K562 (cell line): Measurements from ENCODE around the gene PLA2G12B. TPM values are rescaled to one million over a fixed set of nuclear protein-coding genes. Genes with fewer than 3 reads are reported as not detected.

Experiments
- CBFB ChIP-seq: sonication (generic); formaldehyde crosslinking; IDR thresholded peaks from 2 replicates; pipeline ENCODE4 v1.4.0; 2020; ENCODE audit warnings: mild to moderate bottlenecking, missing genetic modification reagents
- DMBX1 ChIP-seq: fragments of 250-450 bp; sonication (Bioruptor Pico); IDR thresholded peaks from 2 replicates; pipeline ENCODE4 v1.8.0; 2022; ENCODE audit warnings: inconsistent platforms, mild to moderate bottlenecking, moderate library complexity, borderline replicate concordance
- ELF4 ChIP-seq: fragments of 450-650 bp; formaldehyde crosslinking; IDR thresholded peaks from 2 replicates; pipeline ENCODE4 v1.4.0; 2022; ENCODE audit warnings: missing genetic modification characterization
- FUS ChIP-seq: fragments of 200-400 bp; formaldehyde crosslinking; optimal IDR thresholded peaks from 2 replicates; pipeline ENCODE3; 2017; ENCODE audit warnings: low read depth, low read length
- KAT7 ChIP-seq: sonication (generic); formaldehyde crosslinking; IDR thresholded peaks from 2 replicates; pipeline ENCODE4 v1.8.0; 2022; ENCODE audit warnings: missing genetic modification reagents, mild to moderate bottlenecking, borderline replicate concordance
- NKRF ChIP-seq: fragments of 450-650 bp; IDR thresholded peaks from 2 replicates; pipeline ENCODE4 v1.6.1; 2016; ENCODE audit warnings: borderline replicate concordance
- NONO ChIP-seq, 2 experiments: fragments of 200-400 bp in 1 of 2; fragments of 450-650 bp in 1 of 2; formaldehyde crosslinking in 1 of 2; IDR thresholded peaks; 2 replicates each; pipeline ENCODE4 v1.6.1; 2017; ENCODE audit warnings: low read depth in 2 of 2, mild to moderate bottlenecking in 2 of 2, moderate library complexity in 2 of 2, low read length in 1 of 2
- PCBP1 ChIP-seq: fragments of 200-400 bp; formaldehyde crosslinking; IDR thresholded peaks from 2 replicates; pipeline ENCODE4 v1.6.1; 2018; ENCODE audit warnings: mild to moderate bottlenecking, low read depth, low read length; ENCODE audit not compliant: poor library complexity, severe bottlenecking
- SMARCE1 ChIP-seq: fragments of 450-650 bp; IDR thresholded peaks from 2 replicates; pipeline ENCODE4 v1.7.1; 2016; ENCODE audit warnings: mild to moderate bottlenecking
- TBL1XR1 ChIP-seq, 2 experiments: IDR thresholded peaks; 2 replicates each; pipeline ENCODE4 v1.6.1; 2012; ENCODE audit warnings: improper control_type of control experiment in 2 of 2, low read length in 2 of 2, mild to moderate bottlenecking in 1 of 2
- ZNF57 ChIP-seq: fragments of 450-650 bp; formaldehyde crosslinking; IDR thresholded peaks from 2 replicates; pipeline ENCODE4 v1.4.0; 2020; ENCODE audit warnings: mild to moderate bottlenecking, moderate library complexity
- polyA plus RNA-seq, 8 experiments: library from polyadenylated mRNA; depleted of rRNA in 4 of 8; stranded (reverse) in 5 of 8; unstranded in 3 of 8; fragments of >200 nt; fragmentation: Nextera tagmentation in 2 of 8; fragmentation: Illumina TruSeq in 1 of 8; extraction: Ambion mirVana in 2 of 8; extraction: Trizol in 1 of 8; gene quantifications; 2 replicates each; pipeline versions ENCODE4 v1.2.1 to v1.2.3, GENCODE V29; 2011 to 2014; ENCODE audit warnings: inconsistent platforms in 1 of 8, missing spikeins in 1 of 8
- total RNA-seq, 7 experiments: library from RNA; depleted of rRNA in 6 of 7; stranded (reverse); fragments of >200 nt in 6 of 7; fragmentation: Illumina TruSeq in 2 of 7; extraction: Trizol in 2 of 7; gene quantifications; 2 replicates each; pipeline versions ENCODE4 v1.2.1 to v1.2.3, GENCODE V29; 2011 to 2021; ENCODE audit warnings: low replicate concordance in 1 of 7
- TF ChIP-seq, protein P1 (sequence below): fragments of 450-650 bp; IDR thresholded peaks from one replicate; pipeline ENCODE4 v1.6.1; 2018; ENCODE audit warnings: mild to moderate bottlenecking, moderate library complexity; ENCODE audit not compliant: partially characterized antibody
- TF ChIP-seq, protein P2 (sequence below): fragments of 250-450 bp; sonication (Bioruptor Pico); IDR thresholded peaks from 2 replicates; pipeline ENCODE4 v1.8.0; 2021; ENCODE audit warnings: moderate library complexity, mild to moderate bottlenecking, inconsistent platforms
- TF ChIP-seq, protein P3 (sequence below), 2 experiments: fragments of 450-650 bp; formaldehyde crosslinking in 1 of 2; IDR thresholded peaks; 2 replicates each; pipeline versions ENCODE4 v1.4.0 to v1.6.1; 2014 to 2020; ENCODE audit warnings: mild to moderate bottlenecking in 2 of 2, borderline replicate concordance in 1 of 2, low read depth in 1 of 2

Gene PLA2G12B
- total and polyA plus RNA-seq, 9 of the 15 experiments (the other 6 are each of a cell fraction or from before 2014, with no cell fraction given): not detected

GRCh38 chr10:72888151-72888638 is 66.4 kb downstream of the PLA2G12B start (continued):
- no peak for TF ChIP-seq NONO (IDR thresholded peaks at IDR 0.05; ENCODE audit: low read depth in 2 of 2, low read length in 1 of 2)
- peak in 1 of 2 experiments; percentile 58; a peak in 2 of 4 replicates for TF ChIP-seq TBL1XR1 (IDR thresholded peaks at IDR 0.05; ENCODE audit: low read length in 2 of 2)
- peak; percentile 36; the same call in 1 of the 2 replicates for TF ChIP-seq SMARCE1
- peak; percentile 89 for TF ChIP-seq ELF4 (CRISPR knock-in tag)
- TF ChIP-seq, protein P1, sequence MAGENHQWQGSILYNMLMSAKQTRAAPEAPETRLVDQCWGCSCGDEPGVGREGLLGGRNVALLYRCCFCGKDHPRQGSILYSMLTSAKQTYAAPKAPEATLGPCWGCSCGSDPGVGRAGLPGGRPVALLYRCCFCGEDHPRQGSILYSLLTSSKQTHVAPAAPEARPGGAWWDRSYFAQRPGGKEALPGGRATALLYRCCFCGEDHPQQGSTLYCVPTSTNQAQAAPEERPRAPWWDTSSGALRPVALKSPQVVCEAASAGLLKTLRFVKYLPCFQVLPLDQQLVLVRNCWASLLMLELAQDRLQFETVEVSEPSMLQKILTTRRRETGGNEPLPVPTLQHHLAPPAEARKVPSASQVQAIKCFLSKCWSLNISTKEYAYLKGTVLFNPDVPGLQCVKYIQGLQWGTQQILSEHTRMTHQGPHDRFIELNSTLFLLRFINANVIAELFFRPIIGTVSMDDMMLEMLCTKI: no peak
- TF ChIP-seq FUS: no peak
- TF ChIP-seq, protein P2, sequence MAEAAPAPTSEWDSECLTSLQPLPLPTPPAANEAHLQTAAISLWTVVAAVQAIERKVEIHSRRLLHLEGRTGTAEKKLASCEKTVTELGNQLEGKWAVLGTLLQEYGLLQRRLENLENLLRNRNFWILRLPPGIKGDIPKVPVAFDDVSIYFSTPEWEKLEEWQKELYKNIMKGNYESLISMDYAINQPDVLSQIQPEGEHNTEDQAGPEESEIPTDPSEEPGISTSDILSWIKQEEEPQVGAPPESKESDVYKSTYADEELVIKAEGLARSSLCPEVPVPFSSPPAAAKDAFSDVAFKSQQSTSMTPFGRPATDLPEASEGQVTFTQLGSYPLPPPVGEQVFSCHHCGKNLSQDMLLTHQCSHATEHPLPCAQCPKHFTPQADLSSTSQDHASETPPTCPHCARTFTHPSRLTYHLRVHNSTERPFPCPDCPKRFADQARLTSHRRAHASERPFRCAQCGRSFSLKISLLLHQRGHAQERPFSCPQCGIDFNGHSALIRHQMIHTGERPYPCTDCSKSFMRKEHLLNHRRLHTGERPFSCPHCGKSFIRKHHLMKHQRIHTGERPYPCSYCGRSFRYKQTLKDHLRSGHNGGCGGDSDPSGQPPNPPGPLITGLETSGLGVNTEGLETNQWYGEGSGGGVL (CRISPR knock-in tag): no peak
- peak; percentile 98 for TF ChIP-seq DMBX1 (CRISPR knock-in tag)
- TF ChIP-seq PCBP1: no peak
- no peak for TF ChIP-seq NKRF
- TF ChIP-seq, protein P3, sequence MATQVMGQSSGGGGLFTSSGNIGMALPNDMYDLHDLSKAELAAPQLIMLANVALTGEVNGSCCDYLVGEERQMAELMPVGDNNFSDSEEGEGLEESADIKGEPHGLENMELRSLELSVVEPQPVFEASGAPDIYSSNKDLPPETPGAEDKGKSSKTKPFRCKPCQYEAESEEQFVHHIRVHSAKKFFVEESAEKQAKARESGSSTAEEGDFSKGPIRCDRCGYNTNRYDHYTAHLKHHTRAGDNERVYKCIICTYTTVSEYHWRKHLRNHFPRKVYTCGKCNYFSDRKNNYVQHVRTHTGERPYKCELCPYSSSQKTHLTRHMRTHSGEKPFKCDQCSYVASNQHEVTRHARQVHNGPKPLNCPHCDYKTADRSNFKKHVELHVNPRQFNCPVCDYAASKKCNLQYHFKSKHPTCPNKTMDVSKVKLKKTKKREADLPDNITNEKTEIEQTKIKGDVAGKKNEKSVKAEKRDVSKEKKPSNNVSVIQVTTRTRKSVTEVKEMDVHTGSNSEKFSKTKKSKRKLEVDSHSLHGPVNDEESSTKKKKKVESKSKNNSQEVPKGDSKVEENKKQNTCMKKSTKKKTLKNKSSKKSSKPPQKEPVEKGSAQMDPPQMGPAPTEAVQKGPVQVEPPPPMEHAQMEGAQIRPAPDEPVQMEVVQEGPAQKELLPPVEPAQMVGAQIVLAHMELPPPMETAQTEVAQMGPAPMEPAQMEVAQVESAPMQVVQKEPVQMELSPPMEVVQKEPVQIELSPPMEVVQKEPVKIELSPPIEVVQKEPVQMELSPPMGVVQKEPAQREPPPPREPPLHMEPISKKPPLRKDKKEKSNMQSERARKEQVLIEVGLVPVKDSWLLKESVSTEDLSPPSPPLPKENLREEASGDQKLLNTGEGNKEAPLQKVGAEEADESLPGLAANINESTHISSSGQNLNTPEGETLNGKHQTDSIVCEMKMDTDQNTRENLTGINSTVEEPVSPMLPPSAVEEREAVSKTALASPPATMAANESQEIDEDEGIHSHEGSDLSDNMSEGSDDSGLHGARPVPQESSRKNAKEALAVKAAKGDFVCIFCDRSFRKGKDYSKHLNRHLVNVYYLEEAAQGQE (IDR thresholded peaks at IDR 0.05; ENCODE audit: borderline replicate concordance): peak; percentile 84
- TF ChIP-seq, protein P3 (CRISPR knock-in tag; IDR thresholded peaks at IDR 0.05; ENCODE audit: low read depth): no peak
- TF ChIP-seq ZNF57 (CRISPR knock-in tag): no peak
- TF ChIP-seq CBFB (CRISPR knock-in tag): no peak
- TF ChIP-seq KAT7 (CRISPR knock-in tag): no peak
